ENCODE measurements around the gene KCNIP3.

KCNIP3 gene

DNA sequence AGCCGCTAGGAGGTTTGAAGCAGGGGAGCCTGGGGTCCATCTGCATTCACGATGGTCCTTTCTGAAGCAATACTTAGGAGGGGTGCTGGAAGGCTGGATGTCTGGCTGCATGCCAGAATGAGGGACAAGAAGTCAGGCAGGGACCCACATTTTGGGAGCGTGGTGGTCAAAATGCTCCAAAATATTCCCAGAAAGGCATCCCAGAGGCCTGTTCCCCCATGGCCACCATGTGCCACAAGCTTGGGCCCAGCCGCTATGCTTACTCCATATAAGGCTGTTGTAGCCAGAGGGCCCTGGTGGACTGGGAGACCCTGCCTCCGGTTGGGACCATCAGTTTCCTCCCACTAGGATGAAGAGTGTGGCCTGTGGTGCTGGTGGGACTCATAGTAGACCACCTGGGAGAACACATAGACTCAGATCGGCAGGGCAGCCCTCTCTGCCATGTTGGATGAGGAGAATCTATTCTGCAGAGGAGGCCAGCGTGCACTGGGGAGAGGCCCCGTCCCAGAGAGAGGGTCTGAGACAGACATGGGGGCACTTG is 26.5 kb upstream of the KCNIP3 start:
- ChIA-PET CTCF (no interaction called here), POLR2A (no interaction called here)
- TF ChIP-seq SP1 (IDR thresholded peaks at IDR 0.05) (no peak), NFRKB (IDR thresholded peaks at IDR 0.05) (no peak), FOXA1 (IDR thresholded peaks at IDR 0.05) (no peak), LEF1 (IDR thresholded peaks at IDR 0.05; ENCODE audit: borderline replicate concordance) (no peak), ZNF384 (IDR thresholded peaks at IDR 0.05) (no peak), ELF4 (IDR thresholded peaks at IDR 0.05) (no peak), BHLHE40 (IDR thresholded peaks at IDR 0.05; ENCODE audit: borderline replicate concordance) (no peak), HDGF (IDR thresholded peaks at IDR 0.05; ENCODE audit: borderline replicate concordance) (no peak), SUZ12 (IDR thresholded peaks at IDR 0.05) (no peak), CTBP1 (IDR thresholded peaks at IDR 0.05; ENCODE audit: borderline replicate concordance) (no peak), L3MBTL2 (conservative IDR thresholded peaks at IDR 0.05) (no peak), ARNT (IDR thresholded peaks at IDR 0.05) (no peak), FOXM1 (IDR thresholded peaks at IDR 0.05; ENCODE audit: borderline replicate concordance) (no peak), FOXK2 (IDR thresholded peaks at IDR 0.05) (no peak), TARDBP (IDR thresholded peaks at IDR 0.05) (no peak)
- TF ChIP-seq, protein P1, sequence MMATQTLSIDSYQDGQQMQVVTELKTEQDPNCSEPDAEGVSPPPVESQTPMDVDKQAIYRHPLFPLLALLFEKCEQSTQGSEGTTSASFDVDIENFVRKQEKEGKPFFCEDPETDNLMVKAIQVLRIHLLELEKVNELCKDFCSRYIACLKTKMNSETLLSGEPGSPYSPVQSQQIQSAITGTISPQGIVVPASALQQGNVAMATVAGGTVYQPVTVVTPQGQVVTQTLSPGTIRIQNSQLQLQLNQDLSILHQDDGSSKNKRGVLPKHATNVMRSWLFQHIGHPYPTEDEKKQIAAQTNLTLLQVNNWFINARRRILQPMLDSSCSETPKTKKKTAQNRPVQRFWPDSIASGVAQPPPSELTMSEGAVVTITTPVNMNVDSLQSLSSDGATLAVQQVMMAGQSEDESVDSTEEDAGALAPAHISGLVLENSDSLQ (IDR thresholded peaks at IDR 0.05), result no peak
- no peak for DNase-seq (ENCODE audit: extremely low spot score)

GRCh38 chr2:95271381-95271971 is 25.7 kb upstream of the KCNIP3 start:
- ChIA-PET POLR2A (no interaction called here), CTCF (no interaction called here)
- TF ChIP-seq, protein P1 (IDR thresholded peaks at IDR 0.05), result no peak
- TF ChIP-seq TARDBP (IDR thresholded peaks at IDR 0.05), result no peak
- no peak for TF ChIP-seq ELF4 (IDR thresholded peaks at IDR 0.05)
- TF ChIP-seq L3MBTL2 (conservative IDR thresholded peaks at IDR 0.05), result no peak
- no peak for TF ChIP-seq LEF1 (IDR thresholded peaks at IDR 0.05; ENCODE audit: borderline replicate concordance)
- no peak for TF ChIP-seq NFRKB (IDR thresholded peaks at IDR 0.05)
- TF ChIP-seq HDGF (IDR thresholded peaks at IDR 0.05; ENCODE audit: borderline replicate concordance), result no peak
- no peak for DNase-seq (ENCODE audit: extremely low spot score)

DNA sequence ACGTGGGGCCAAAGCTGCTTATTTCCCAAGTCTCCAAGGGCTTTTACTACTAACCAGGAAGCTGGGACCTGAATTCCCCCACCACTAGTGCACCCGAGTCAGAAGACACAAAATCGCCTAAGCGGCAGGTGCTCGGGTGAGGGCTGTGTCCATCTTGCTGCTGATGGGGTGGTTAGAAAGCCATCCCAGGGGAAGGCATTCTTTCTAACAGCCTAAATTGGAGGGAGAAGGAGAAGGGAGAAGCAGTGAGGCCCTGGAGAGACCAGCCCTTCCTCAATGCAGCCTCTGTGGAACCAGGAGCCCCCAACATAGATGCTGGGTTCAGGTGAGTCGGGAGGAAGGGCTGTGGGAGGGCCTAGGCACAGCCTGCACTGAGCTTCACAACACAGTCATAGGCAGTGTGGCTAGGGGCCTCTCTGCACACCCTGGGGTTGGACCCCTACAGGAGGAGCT is 24.8 kb upstream of the KCNIP3 start:
- CTCF ChIA-PET, result no interaction called here
- TF ChIP-seq LEF1 (IDR thresholded peaks at IDR 0.05; ENCODE audit: borderline replicate concordance), result no peak
- no peak for TF ChIP-seq FOXM1 (IDR thresholded peaks at IDR 0.05; ENCODE audit: borderline replicate concordance)
- TF ChIP-seq ARNT (IDR thresholded peaks at IDR 0.05), result no peak
- TF ChIP-seq SUZ12 (IDR thresholded peaks at IDR 0.05), result no peak
- TF ChIP-seq ELF4 (IDR thresholded peaks at IDR 0.05), result no peak
- no peak for TF ChIP-seq TARDBP (IDR thresholded peaks at IDR 0.05)
- TF ChIP-seq CTBP1 (IDR thresholded peaks at IDR 0.05; ENCODE audit: borderline replicate concordance), result no peak
- POLR2A ChIA-PET, result no interaction called here
- no peak for DNase-seq (ENCODE audit: extremely low spot score)

- ChIA-PET POLR2A (no interaction called here), CTCF (no interaction called here)
- TF ChIP-seq NFRKB (IDR thresholded peaks at IDR 0.05) (no peak), HDGF (IDR thresholded peaks at IDR 0.05; ENCODE audit: borderline replicate concordance) (no peak), CTBP1 (IDR thresholded peaks at IDR 0.05; ENCODE audit: borderline replicate concordance) (no peak), L3MBTL2 (conservative IDR thresholded peaks at IDR 0.05) (no peak), FOXA1 (IDR thresholded peaks at IDR 0.05) (no peak), LEF1 (IDR thresholded peaks at IDR 0.05; ENCODE audit: borderline replicate concordance) (no peak), ELF4 (IDR thresholded peaks at IDR 0.05) (no peak), FOXM1 (IDR thresholded peaks at IDR 0.05; ENCODE audit: borderline replicate concordance) (no peak), FOXK2 (IDR thresholded peaks at IDR 0.05) (no peak), ZNF384 (IDR thresholded peaks at IDR 0.05) (no peak), SP1 (IDR thresholded peaks at IDR 0.05) (no peak), TARDBP (IDR thresholded peaks at IDR 0.05) (no peak), BHLHE40 (IDR thresholded peaks at IDR 0.05; ENCODE audit: borderline replicate concordance) (no peak), SUZ12 (IDR thresholded peaks at IDR 0.05) (no peak), ARNT (IDR thresholded peaks at IDR 0.05) (no peak)
- TF ChIP-seq, protein P1 (IDR thresholded peaks at IDR 0.05), result no peak
- no peak for DNase-seq (ENCODE audit: extremely low spot score)
These were observed 24.4 kb upstream of the KCNIP3 start for GRCh38 chr2:95272781-95273180.

DNA sequence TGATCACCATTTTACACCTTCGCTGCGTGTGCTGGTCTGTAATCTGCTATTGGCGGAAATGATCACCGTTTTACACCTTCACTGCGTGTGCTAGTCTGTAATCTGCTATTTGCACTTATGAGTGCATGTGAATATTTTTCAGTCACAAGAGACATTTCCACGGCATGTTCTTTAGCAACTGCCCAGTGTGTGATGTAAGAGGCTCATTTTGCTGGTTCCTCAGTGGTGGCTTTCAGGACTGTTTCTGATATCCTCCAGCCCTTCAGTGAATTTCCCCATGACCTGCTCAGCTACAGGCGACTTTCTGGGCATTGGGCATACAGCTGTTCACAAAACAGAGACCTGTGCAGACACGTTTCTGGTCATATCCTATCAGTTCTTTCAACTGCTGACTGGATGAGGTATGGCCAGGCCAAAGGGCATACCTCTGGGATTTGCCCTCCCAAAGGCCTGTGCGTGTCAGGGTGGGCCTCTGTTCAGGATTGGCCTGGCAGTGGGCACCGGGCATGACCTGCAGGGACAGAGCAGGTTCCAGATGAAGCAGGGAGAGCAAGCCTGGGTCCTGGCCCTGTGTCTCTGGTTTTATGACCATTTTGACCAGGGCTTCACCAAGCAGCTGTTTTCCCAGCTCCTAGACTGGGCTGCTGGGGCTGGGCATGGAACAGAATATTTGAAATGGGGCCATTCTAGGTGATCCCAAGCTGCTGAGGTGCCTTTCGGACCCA is 23.4 kb upstream of the KCNIP3 start:
- no peak for DNase-seq (ENCODE audit: extremely low spot score)
- POLR2A ChIA-PET, result no interaction called here
- no peak for TF ChIP-seq LEF1 (IDR thresholded peaks at IDR 0.05; ENCODE audit: borderline replicate concordance)
- no peak for TF ChIP-seq ZNF384 (IDR thresholded peaks at IDR 0.05)
- TF ChIP-seq TARDBP (IDR thresholded peaks at IDR 0.05), result no peak
- CTCF ChIA-PET, result no interaction called here
